ENCODE measurements around the gene RERGL. TPM values are rescaled to one million over a fixed set of nuclear protein-coding genes. Genes with fewer than 3 reads are reported as not detected.
"Not testable (repeated sequence)": the region's sequence is repeated elsewhere in the genome, so short reads cannot be mapped to it uniquely, and the experiment has no call there.

Gene RERGL
- total and polyA plus RNA-seq, 4 donors: 1.5 to 7.7 (median 3.5) TPM

- Histone ChIP-seq H3K27ac (ENCODE audit: low read depth, low read length) (no peak overlapping the region), H3K36me3 (ENCODE audit: control insufficient read depth, insufficient read depth, low read length) (no peaks in the 10 kb centered on the region), H3K9me3 (ENCODE audit: control insufficient read depth, insufficient read depth, low read length) (no peaks in the 10 kb centered on the region), H3K4me3 (ENCODE audit: low read depth, low read length) (no peak overlapping the region), H3K27me3 (ENCODE audit: control insufficient read depth, insufficient read depth, low read length) (no peaks in the 10 kb centered on the region), H3K4me1 (ENCODE audit: control insufficient read depth, insufficient read depth, low read length) (no peaks in the 10 kb centered on the region)
- WGBS (ENCODE audit: insufficient coverage): 83% methylated on average over 1 of the region's 7 CpGs
- no peak for DNase-seq (ENCODE audit: low read depth in 4 of 6, low spot score in 6 of 6)
Observed at GRCh38 chr12:18045446-18045992, 44.5 kb downstream of the RERGL start.

GRCh38 chr12:18040060-18040742 is 49.8 kb downstream of the RERGL start:
- H3K27ac ChIP-seq (ENCODE audit: low read depth, low read length); H3K4me1 ChIP-seq (ENCODE audit: control insufficient read depth, insufficient read depth, low read length); H3K4me3 ChIP-seq (ENCODE audit: low read depth, low read length); H3K27me3 ChIP-seq (ENCODE audit: control insufficient read depth, insufficient read depth, low read length); H3K9me3 ChIP-seq (ENCODE audit: control insufficient read depth, insufficient read depth, low read length); H3K36me3 ChIP-seq (ENCODE audit: control insufficient read depth, insufficient read depth, low read length); DNase-seq (ENCODE audit: low read depth in 4 of 6, low spot score in 6 of 6): not testable (repeated sequence)
- WGBS (ENCODE audit: insufficient coverage): 98% methylated on average over 24 of the region's 27 CpGs

Other genes with a start within 250 kb of the RERGL start
- gene PIK3C2G, start 171.3 kb upstream of the RERGL start, total RNA-seq: under 1 TPM; 0.22 to 0.40 TPM
- under 1 TPM; 0.14 to 0.17 TPM for gene PIK3C2G, start 171.3 kb upstream of the RERGL start, polyA plus RNA-seq (ENCODE audit: insufficient read length in 2 of 2)

Measured in spinal cord (tissue), 10 donors.